HG03521 (cell line): ENCODE results near the gene AIG1.
"Not testable (repeated sequence)": the region's sequence is repeated elsewhere in the genome, so short reads cannot be mapped to it uniquely, and the experiment has no call there.

ENCODE experiments used
- ATAC-seq: cut with Tn5 transposase; IDR thresholded peaks from one replicate; pipeline ENCODE4 v1.9.1; 2021; ENCODE audit warnings: mild to moderate bottlenecking, moderate library complexity; ENCODE audit not compliant: unreplicated experiment

Gene AIG1

GRCh38 chr6:143313163-143313562 lies 252.5 kb downstream of the AIG1 start:
- no peak for ATAC-seq

GRCh38 chr6:143321491-143322086 lies 260.9 kb downstream of the AIG1 start:
- no peak for ATAC-seq

GRCh38 chr6:143322386-143322785 lies 261.7 kb downstream of the AIG1 start:
- ATAC-seq: no peak

- ATAC-seq: no peak
These were observed 263.2 kb downstream of the AIG1 start for GRCh38 chr6:143323729-143324470.

GRCh38 chr6:143325379-143326140 lies 264.9 kb downstream of the AIG1 start:
- ATAC-seq: no peak

GRCh38 chr6:143328876-143329275 lies 268.2 kb downstream of the AIG1 start:
- no peak for ATAC-seq

GRCh38 chr6:143329323-143329722 lies 268.6 kb downstream of the AIG1 start:
- no peak for ATAC-seq

- no peak for ATAC-seq
These were observed 270.7 kb downstream of the AIG1 start for GRCh38 chr6:143331362-143331761.

GRCh38 chr6:143332153-143332845 lies 271.6 kb downstream of the AIG1 start:
- no peak for ATAC-seq

GRCh38 chr6:143333081-143333480 lies 272.4 kb downstream of the AIG1 start:
- no peak for ATAC-seq

GRCh38 chr6:143333749-143334520 lies 273.2 kb downstream of the AIG1 start:
- no peak for ATAC-seq

GRCh38 chr6:143335865-143336264 lies 275.2 kb downstream of the AIG1 start:
- ATAC-seq: no peak

- no peak for ATAC-seq
These were observed 275.9 kb downstream of the AIG1 start for GRCh38 chr6:143336446-143337152.

- ATAC-seq: peak; percentile 61
These were observed 276.7 kb downstream of the AIG1 start for GRCh38 chr6:143337201-143337949.

GRCh38 chr6:143339223-143339622 lies 278.5 kb downstream of the AIG1 start:
- no peak for ATAC-seq

- not testable (repeated sequence) for ATAC-seq
These were observed 284.8 kb downstream of the AIG1 start for GRCh38 chr6:143345477-143345876.

- no peak for ATAC-seq
These were observed 285.3 kb downstream of the AIG1 start for GRCh38 chr6:143346004-143346403.

GRCh38 chr6:143348531-143348930 lies 287.8 kb downstream of the AIG1 start:
- ATAC-seq: no peak

- ATAC-seq: no peak
These were observed 288.8 kb downstream of the AIG1 start for GRCh38 chr6:143349530-143349929.
